Medulla oblongata (tissue), 1 donor: ENCODE results near the gene SPTBN4.
"Not testable (repeated sequence)": the region's sequence is repeated elsewhere in the genome, so short reads cannot be mapped to it uniquely, and the experiment has no call there.

Experiments used
- DNase-seq: peaks from one replicate; pipeline ENCODE4 v3.0.0-alpha.2; 2015; ENCODE audit errors: extremely low spot score

SPTBN4 gene

DNA sequence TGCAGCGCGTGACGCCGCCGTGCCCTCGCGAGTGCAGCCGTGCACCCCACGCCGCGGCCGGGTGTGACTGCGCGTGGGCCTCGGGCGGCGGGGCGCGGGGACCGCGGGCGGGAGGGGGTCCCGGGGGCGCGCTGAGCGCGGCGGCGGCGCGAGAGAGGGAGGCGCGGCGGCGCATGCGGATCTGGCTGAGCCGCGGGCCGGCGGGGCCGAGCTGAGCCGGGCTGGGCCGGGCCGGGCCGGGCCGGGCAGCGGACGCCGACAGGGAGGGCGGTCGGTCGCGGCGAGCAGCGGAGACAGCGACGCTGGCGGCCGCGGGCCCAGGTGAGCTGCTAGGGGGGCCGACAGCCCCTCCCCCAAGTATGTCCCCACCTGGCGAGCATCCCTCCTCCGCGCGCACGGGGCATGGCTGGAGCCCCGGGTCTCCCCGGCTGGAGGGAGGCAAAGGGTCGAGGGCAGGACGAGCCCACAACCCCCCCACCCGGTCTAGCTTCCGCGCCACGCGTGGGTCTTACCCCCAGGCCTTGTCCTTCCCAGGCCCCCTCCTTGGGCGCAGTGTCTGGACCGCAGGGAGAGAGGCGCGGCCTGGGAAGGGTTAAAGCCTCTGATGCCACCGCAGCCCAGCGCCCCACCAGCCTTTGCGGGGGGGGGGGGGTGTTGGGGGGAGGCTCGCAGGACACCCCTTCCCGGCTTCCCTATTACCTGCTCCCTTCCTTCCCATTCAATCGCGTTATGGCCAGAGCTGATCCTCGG lies at the start of gene SPTBN4:
Gene SPTBN4 (plus strand): TSS at position 17 of the 750 bp plus-strand sequence. CDS start 5,621 bp downstream, outside the sequence.
- no peak for DNase-seq

DNA sequence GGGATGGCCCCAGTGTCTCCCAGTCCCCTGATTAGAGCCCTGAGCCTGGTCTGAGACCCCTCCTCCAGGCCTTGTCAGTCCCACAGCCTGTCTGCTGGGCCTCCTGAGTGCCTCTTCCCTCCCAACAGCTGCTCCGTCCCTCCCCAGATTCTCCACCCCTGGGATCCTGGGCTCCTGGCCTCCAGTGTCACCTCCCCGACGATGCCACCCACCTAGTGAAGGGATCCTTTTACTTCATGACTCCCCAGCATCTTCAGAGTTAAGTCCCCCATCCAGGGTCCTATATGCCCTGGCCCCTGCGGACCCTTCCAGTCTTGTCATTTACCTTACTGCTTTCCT lies 49.2 kb upstream of the SPTBN4 start:
- no peak for DNase-seq

DNA sequence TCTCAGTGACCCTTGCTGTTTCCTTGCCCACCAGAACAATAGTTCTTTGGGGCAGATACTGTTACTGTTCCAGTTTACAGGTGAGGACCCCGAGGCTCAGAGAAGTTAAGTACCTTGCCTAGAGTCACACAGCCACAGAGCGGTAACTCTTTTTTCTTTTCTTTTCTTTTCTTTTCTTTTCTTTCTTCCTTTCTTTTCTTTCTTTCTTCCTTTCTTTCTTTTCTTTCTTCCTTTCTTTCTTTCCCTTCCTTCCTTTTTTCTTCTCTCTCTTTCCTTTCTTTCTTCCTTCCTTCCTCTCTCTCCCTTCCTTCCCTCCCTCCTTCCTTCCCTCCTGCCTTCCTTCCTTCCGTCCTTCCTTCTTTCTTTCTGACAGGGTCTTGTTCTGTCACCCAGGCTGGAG lies 48.8 kb upstream of the SPTBN4 start:
- DNase-seq = no peak

DNA sequence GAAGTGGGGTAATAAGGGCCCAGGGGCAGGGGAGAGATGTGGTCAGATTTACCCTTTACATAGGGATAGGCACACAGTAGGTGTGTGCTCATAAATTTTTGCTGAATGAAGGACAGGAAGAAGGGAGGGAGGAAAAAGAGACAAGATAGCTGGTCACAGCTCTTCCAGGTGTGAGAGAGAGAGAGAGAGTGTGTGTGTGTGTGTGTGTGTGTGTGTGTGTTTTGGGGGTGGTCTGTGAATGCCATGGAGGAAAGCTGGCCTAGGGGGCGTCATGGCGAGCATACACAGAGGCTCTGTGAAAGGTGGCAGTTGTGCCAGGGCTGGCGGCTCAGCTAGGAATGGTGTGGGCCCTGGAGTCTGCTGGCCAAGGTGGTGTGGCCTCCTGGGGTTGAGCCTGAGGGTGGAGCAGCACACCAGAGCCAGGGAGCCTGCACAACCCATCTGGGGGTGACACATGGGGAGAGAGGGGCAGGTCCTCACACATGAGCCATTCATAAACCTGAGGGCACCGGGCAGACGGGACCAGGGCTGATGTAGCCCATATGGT lies 47.7 kb upstream of the SPTBN4 start:
- DNase-seq = no peak

DNA sequence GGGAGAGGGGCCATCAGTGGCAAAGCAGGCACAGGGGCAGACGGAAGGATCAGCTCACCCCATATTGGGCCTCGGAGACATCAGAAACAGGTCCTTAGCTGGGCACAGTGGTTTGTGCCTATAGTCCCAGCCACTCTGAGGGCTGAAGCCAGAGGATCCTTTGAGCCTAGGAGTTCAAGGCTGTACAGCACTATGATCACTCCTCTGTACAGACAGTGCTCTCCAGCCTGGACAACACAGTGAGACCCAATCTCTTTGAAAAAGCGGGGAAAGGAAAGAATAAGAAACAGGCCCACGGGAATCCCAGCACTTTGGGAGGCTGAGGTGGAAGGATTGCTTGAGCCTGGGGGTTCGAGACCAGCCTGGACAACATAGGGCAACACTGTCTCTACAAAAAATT lies 47.0 kb upstream of the SPTBN4 start:
- DNase-seq = no peak

DNA sequence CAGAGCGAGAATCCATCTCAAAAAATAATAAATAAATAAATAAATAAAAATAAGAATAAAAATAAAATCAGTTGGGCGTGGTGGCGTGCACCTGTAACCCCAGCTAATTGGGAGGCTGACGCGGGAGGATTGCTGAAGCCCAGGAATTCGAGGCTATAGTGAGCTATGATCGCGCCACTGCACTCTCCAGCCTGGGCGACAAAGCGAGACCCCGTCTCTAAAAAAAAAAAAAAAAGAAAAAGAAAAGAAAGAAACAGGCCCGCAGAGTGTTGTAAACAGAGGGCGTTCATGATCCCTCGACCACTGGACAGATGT lies 46.4 kb upstream of the SPTBN4 start:
- no peak for DNase-seq

DNA sequence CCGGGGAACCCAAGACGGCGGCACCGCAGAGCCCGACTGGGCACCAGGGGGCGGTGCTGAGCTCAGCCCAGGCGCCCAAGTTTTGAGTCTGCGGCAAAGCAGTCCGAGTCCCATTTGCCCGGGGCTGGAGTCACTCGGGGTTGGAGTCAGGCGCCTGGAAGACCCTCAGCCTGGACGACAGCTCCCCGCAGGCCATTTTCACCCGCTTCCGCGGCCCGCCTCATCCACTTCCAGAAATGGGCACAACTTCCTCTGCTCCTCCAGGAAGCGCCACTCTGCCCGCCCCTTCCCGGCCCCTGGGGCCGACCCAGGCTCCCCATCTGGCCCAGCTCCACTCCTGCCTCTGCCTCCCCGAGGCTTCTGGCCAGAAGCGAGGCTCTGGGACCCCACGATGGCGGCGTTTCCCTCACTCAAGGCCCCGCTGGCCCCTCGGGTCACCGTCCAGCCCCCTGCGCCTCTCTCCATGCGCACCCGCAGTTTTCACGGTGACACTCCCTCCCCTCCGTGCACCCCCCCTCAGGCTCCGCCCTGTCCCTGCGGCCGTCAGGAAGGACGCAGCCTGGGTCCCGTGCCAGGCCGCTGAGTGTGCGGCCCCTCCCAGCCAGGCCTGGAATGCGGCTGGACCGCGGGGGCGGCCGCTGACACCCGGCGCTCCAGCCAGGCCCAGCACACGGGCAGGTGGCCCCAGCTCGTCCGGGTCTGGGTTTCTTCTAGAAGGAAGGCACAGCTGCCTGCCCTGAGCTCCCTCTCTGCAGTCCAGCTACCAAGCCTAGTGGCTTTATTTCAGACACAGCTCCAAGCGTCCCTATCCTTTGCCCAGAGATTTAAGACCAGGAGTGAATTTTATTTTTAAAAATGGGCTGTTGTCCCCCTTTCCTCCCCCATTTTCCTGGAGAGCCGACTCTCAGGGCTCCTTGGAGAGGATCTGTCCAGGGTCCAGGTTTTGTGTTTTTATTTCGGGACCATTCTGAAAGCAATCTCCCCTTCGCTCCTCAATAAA lies 45.7 kb upstream of the SPTBN4 start:
- peak; percentile 91 for DNase-seq

DNA sequence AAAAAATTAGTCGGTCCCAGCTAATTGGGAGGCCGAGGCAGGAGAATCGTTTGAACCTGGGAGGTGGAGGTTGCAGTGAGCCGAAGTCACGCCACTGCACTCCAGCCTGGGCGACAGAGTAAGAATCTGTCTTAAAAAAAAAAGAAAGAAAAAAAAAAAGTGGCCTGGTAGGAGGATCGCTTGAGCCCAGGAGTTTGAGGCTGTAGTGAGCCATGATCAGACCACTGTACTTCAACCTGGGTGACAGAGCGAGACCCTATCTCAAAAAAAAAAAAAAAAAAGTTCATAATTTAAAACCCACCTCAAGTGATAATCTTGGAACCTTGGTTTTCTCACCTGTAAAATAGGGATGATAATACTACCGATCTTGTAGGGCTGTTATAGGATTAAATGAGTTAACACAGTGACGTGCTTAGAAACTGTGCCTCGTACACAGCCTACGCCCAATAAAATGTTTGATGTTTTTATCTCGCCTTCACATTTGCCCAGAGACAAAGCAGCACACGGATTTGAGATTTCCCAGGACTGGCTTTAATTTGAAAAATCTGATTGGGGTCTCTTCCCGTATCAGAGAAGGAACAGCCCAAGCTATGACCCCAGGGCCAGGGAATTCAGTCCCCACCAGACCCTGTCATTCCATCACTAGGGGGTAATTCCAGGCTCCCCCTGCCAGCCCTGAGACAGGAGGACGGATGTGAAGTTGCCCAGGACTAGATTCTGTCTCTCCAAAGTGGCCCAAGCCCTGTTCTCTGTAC lies 44.6 kb upstream of the SPTBN4 start:
- DNase-seq = no peak

DNA sequence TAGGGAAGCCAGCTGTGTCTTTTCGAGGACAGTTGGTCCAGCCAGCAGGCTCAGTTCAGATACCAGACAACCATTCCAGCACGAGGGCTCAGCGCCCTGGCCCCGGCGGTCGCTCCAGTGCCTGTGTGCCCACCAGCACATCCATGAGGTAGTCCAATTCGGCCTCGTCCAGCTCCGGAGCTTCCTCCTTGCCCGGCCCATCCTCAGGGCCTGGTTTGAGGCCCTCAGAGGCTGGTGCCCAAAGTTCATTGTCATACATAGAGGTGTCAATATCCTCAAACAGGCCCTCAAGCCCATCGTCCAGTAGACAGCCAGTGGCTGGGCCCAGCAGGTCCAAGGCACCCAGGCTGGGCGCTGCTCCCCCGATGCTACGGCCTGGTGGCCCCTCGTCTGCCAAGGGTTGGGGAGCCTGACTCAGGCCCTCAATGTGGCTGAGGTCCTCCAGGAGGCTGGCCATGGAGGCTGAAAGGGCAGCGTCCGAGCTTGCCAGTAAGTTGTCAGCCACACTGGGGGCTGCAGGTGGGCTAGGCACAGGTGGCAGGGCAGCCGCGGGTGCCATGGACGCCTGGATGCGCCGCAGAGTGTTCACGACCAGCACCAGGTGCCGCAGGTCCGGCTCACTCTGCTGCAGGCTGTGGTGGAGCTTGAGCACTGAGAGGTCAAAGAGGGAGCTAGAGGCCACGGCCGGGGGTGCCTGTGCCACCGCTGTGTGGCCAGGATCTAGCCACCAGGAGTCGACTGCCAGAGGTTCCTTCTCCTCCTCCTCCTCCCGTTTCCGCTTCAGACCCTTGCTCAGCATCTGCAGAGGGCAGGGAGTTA lies 43.8 kb upstream of the SPTBN4 start:
- DNase-seq = no peak

DNA sequence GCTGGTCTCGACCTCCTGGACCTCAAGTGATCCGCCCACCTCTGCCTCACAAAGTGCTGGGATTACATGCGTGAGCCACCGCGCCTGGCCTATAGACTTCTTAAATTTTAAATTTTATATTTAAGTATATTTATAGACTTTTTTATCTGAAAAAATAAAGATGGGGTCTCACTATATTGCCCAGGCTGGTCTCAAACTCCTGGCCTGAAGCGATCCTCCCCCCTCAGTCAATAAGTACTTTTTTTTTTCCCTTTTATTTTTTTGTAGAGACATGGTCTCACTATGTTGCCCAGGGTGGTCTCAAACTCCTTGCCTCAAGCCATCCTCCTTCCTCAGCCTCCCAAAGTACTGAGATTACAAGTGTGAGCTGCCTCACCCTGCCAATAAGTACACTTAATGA lies 42.9 kb upstream of the SPTBN4 start:
- DNase-seq = no peak

DNA sequence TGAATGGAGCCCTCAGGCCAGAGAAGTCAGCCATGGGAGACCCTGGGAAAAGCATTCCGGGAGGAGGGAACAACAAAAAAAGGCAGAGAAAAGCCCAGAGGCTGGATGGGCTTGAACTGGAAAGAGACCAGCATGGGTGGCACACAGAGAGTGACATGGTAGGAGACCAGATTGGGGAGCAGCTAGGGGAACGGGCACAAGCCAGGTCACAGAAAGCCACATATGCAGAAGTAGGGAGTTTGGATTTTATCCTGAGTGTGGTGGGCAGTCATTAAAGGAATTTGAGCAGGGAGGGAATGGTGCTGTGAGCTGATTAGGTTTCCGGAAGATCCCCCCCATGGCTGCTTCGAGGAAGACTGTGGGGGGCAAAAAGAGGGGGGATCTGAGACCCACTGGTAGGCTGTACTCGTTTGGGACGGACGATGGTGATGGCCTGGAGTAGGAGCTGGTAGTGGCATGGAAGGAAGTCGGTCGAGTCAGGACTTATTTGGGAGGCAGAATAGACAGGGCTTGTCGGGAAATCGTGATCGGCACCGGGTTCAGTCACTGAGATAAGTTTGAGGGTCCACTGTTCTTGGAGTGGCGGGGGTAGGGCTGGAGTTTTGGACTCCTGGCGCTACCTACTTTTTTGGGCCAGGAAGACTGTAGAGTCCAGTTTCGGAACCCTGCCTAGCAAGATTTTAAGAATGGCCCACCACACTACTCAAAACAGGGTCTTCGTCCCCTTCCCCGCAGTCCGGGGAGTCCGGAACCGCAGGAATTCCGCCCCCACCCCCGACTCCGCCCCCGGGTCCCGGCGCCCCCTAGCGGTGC lies 42.0 kb upstream of the SPTBN4 start:
- peak; percentile 61 for DNase-seq

DNA sequence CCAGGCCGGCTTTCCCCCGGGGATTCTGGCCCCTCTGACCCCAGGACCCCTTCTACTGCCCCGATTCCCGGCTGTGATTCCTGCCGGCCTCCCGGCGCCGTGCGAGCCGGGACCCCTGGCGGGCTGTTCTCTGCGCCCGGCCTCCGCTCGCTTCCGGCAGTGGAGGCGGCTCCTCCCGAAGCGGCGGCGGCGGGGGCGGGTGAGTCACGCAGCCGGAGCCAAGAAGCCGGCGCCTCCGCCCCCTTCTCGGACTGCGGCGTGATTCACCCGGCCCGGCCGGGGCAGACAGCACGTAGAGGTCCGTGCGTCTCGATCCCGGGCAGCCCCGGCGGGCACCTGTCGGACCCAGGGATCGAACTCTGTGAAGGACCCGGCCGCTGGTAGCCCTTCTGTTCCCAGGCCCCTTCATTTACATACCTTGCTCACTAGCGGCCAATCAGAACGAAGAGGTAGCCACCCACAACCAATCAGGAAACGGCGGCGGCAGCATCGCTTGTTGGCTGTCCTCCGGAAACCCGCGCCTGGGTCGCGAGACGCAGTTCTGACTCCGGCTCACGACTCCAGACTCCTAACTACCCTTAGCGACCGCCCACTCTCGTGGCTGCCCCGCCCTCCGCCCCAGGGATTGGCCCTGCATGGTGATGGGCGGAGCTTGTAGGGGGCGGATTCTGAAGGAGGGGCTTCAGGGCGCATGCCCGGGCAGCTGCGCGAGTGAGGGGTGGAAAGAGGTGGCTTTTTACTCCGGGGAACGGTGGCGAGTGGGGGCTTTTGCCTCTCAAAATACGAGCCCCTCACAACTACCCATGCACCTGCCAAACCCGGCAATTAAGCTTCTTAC lies 41.1 kb upstream of the SPTBN4 start, which contains the start of gene SERTAD1:
Gene SERTAD1 (minus strand): TSS at position 543 of the 838 bp plus-strand sequence. CDS start 2,446 bp downstream, outside the sequence.
- peak; percentile 100 for DNase-seq

DNA sequence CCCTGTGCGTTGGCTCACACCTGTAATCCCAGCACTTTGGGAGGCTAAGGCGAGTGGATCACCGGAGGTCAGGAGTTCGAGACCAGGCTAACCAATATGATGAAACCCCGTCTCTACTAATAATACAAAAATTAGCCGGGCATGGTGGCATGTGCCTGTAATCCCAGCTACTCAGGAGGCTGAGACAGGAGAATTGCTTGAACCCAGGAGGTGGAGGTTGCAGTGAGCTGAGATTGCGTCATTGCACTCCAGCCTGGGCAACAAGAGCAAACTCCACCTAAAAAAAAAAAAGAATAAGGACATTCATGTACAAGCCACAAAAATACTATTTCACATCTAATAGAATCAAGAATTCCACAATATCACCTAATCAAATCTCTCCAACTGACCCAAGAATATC lies 38.6 kb upstream of the SPTBN4 start:
- DNase-seq = not testable (repeated sequence)

DNA sequence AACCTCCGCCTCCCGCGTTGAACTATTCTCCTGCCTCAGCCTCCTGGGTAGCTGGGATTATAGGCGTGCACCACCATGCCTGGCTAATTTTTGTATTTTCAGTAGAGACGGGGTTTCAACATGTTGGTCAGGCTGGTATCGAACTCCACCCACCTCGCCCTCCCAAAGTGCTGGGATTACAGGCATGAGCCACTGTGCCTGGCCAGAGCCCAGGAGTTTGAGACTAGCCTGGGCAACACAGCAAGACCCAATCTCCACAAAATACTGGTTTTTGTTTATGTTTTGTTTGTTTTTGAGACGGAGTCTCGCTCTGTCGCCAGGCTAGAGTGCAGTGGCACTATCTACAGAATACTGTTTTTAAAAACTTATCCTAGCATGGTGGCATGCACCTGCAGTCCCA lies 36.6 kb upstream of the SPTBN4 start:
- not testable (repeated sequence) for DNase-seq

DNA sequence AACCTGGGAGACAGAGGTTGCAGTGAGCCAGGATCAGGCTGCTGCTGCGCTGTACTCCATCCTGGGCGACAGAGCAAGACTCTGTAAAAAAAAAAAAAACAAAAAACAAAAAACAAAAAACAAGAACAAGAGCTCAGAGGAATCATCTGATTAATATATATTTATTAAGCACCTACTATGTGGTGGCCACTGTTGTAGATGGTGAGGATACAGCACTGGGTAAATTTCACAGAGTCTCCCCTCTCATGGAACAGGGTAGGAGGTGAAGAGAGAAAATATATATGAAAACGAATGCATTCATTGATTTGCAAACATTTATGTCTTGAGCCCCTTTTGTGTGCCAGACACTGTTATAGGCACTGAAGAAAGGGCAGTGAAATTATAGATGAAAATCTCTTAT lies 35.1 kb upstream of the SPTBN4 start:
- DNase-seq = no peak

DNA sequence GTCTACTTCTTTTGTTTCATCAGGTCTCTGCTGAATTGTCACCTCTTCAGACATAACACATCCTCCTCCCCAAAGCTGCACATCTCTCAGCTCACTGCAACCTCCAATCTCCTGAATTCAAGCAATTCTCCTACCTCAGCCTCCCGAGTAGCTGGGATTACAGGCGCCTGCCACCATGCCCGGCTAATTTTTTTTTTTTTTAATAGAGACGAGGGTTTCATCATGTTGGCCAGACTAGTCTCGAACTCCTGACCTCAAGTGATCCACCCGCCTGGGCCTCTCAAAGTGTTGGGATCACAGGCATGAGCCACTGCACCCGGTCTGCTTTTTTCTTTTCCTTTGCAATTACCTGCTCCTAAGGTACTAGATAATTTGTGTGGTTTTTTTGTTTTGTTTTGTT lies 34.0 kb upstream of the SPTBN4 start:
- DNase-seq = not testable (repeated sequence)

DNA sequence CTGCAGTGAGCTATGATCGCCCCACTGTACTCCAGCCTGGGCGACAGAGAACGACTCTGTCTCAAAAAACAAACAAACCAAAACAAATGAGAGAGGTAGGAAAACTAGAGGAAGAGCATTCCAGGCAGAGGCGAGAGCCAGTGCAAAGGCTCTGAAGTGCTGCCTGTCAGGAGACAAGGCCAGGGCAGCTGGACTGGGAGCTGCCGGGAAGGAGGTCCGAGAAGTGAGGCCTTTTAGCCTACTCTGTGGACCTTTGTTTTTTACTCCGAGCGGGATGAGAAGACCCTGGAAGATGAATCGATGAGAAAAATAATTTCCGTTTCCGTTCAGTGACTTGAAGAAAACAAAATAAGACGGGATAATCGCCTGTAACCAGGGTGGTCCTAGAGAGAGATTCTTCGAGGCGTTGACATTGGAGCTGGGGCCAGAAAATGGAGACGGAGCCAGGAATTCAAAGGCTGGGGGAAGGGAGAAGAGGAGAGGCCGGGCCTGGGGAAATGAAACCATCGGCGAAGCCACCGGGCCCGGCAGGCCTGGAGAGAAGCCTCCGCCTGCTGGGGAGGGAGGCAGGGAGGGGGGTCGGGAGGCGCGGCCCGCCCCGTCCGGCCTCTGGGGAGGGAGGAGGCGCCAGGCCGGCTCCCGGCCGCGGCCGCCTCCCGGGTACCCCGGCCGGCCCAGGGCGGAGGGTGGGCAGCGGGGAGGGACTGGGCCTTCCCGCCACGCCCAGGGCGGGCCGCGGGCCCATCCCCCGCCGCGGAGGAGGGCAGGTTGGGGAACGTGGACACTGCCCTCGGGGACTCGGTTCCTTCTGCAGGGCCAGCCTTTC lies 33.2 kb upstream of the SPTBN4 start:
- peak; percentile 92 for DNase-seq

DNA sequence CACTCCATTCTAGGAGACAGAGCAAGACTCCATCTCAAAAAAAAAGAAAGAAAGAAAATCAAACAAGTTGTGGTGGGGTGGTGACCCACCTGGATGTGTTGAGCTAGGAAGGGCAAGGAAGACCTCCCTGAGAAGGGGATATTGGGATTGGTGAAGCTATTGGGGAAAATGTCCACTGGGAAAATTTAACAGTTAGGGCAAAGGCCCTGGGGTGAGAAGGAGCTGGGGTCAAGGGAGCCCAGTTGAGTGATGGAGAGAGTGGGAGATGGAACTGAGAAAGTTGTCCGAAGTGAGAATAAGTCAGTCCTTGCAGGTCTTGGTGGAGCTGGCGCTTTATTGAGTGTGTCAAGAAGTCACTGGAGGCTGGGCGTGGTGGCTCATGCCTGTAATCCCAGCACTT lies 28.5 kb upstream of the SPTBN4 start:
- no peak for DNase-seq
